Heart left ventricle (tissue), 16 donors: ENCODE results near the gene PTX4. TPM values are rescaled to one million over a fixed set of nuclear protein-coding genes. Genes with fewer than 3 reads are reported as not detected.
A peak's percentile ranks its signal among the peaks of the same experiment; 100 is the strongest.

Experiments
- ATAC-seq, 4 donors: fragments of 200-7000 bp; cut with Tn5 transposase; one replicate each; pipeline ENCODE4 v1.9.1; 2020 to 2022; ENCODE audit warnings: moderate library complexity in 4 of 4, mild to moderate bottlenecking in 3 of 4, moderate number of reproducible peaks in 1 of 4
- DNase-seq, 5 donors: peaks; one replicate each; pipeline ENCODE4 v3.0.0-alpha.2; 2020
- H3K27ac ChIP-seq, 12 donors: fragments of 200-600 bp; sonication (generic) in 4 of 12; one replicate each; pipeline versions ENCODE4 v1.5.0 to v1.8.0; 2016 to 2022; ENCODE audit warnings: mild to moderate bottlenecking in 2 of 12
- H3K27me3 ChIP-seq, 9 donors: fragments of 200-600 bp; sonication (generic) in 2 of 9; one replicate each; pipeline versions ENCODE4 v1.5.1 to v1.8.0; 2016 to 2022; ENCODE audit warnings: mild to moderate bottlenecking in 3 of 9
- H3K36me3 ChIP-seq, 9 donors: fragments of 200-600 bp; sonication (generic) in 2 of 9; one replicate each; pipeline versions ENCODE4 v1.5.0 to v1.8.0; 2018 to 2022; ENCODE audit warnings: mild to moderate bottlenecking in 2 of 9
- H3K4me1 ChIP-seq, 12 donors: fragments of 200-600 bp; sonication (generic) in 4 of 12; one replicate each; pipeline versions ENCODE4 v1.5.0 to v1.8.0; 2016 to 2022; ENCODE audit warnings: mild to moderate bottlenecking in 3 of 12
- H3K4me3 ChIP-seq, 12 donors: fragments of 200-600 bp; sonication (generic) in 4 of 12; one replicate each; pipeline versions ENCODE4 v1.5.0 to v1.8.0; 2017 to 2022; ENCODE audit warnings: mild to moderate bottlenecking in 9 of 12, moderate library complexity in 4 of 12
- H3K9me3 ChIP-seq, 12 donors: fragments of 200-600 bp; sonication (generic) in 4 of 12; one replicate each; pipeline versions ENCODE4 v1.5.0 to v1.8.0; 2016 to 2022; ENCODE audit warnings: mild to moderate bottlenecking in 1 of 12
- CTCF ChIP-seq, 12 donors: fragments of 200-600 bp; sonication (generic) in 4 of 12; IDR thresholded peaks; one replicate each; pipeline versions ENCODE4 v1.5.0 to v1.8.0; 2018 to 2022; ENCODE audit warnings: antibody characterized with exemption in 12 of 12, mild to moderate bottlenecking in 5 of 12
- POLR2A ChIP-seq, 2 donors: fragments of 450-650 bp; IDR thresholded peaks; one replicate each; pipeline ENCODE4 v1.6.1; 2017; ENCODE audit warnings: antibody characterized with exemption in 2 of 2, mild to moderate bottlenecking in 2 of 2, moderate library complexity in 2 of 2
- WGBS, 4 donors: extraction: QIAGEN DNeasy Blood & Tissue Kit in 2 of 4; methylation state at CpG; one replicate each; pipeline versions ENCODE4 v1.1.5 to v1.1.7; 2013 to 2018; 5-methylcytosine and 5-hydroxymethylcytosine counted together
- intact Hi-C, 10 donors: fragments of 100-400 bp; cut with DNase I; formaldehyde crosslinking; loops; one replicate each; pipeline versions ENCODE4 v1.11.1 to v1.14.2; 2022
- polyA plus RNA-seq, 2 donors: library from polyadenylated mRNA; stranded (reverse); fragments of 200-250 nt; gene quantifications; one replicate each; pipeline ENCODE4 v1.2.3, GENCODE V29; 2013
- total RNA-seq, 9 donors: library from RNA; depleted of rRNA in 2 of 9; stranded (reverse); fragments of >200 nt in 2 of 9; fragmentation: NEBNext Ultra II Directional in 3 of 9; extraction: Animal tissue kit (Norgen Biotek cat#: 25700) in 3 of 9; gene quantifications; one replicate each; pipeline versions ENCODE4 v1.1.0 to v1.2.4, GENCODE V29; 2016 to 2023
- donor health status: ischemic (EF 13 %, LVEDD 7.1; RV severe dilation, severe dysfunction).
- donor health status: healthy with polysubstance abuse.
- donor health status: DM: no; HTN: yes; CAD: no.
- donor health status: DM: no; HTN: no; CAD: no.
- donor health status: ischemic (EF 25% LVEDD 6.9; RV normal size, moderate dysfunction).
- donor health status: ischemic (EF 25% LVEDD 5.7; RV mildly dilated, moderate dysfunction).
- donor health status: healthy.
- donor health status: DM: yes; HTN: yes; CAD: no.
- donor health status: ischemic (EF 35%, LVEDD 5.7; RV mildly dilated, moderate dysfunction).
- donor health status: nonischemic (EF 11% LVEDD 7.7; RV severe dilation, severe dysfunction).
- donor health status: DM: yes; HTN: yes; CAD: no.
- donor health status: PGD.
- donor health status: ischemic (EF 29% LVEDD 5.4; RV normal size, mild dysfunction).
- donor health status: nonischemic (EF 23%, LVEDD 6.1; RV moderate dilation, normal function).

The PTX4 gene
- total and polyA plus RNA-seq, 11 donors = 0.04 to 0.23 (median 0.20) TPM; not detected in 8

- intact Hi-C loops = no loop called here
- peak in 1 of 5 donors; percentile 49 for DNase-seq
- no peak for ATAC-seq
- Histone ChIP-seq H3K27ac (peak overlapping the region; percentile 78 to 96 (median 86)), H3K27me3 (no peaks in the 10 kb centered on the region), H3K4me3 (no peak overlapping the region), H3K9me3 (no peaks in the 10 kb centered on the region), H3K4me1 (peaks cover 6 to 44% (median 24%) of the 10 kb centered on the region in 12 donors), H3K36me3 (peaks cover 0 to 39% (median 16%) of the 10 kb centered on the region in 9 donors)
- no peak for TF ChIP-seq CTCF (IDR thresholded peaks at IDR 0.05)
- 64 to 78% (median 74%) methylated on average over 14 to 24 of the region's 24 CpGs for WGBS, 4 donors
These were observed 19.9 kb upstream of the PTX4 start for GRCh38 chr16:1508494-1509187.

GRCh38 chr16:1506494-1507213, 17.9 kb upstream of the PTX4 start:
- intact Hi-C loops = no loop called here

DNA sequence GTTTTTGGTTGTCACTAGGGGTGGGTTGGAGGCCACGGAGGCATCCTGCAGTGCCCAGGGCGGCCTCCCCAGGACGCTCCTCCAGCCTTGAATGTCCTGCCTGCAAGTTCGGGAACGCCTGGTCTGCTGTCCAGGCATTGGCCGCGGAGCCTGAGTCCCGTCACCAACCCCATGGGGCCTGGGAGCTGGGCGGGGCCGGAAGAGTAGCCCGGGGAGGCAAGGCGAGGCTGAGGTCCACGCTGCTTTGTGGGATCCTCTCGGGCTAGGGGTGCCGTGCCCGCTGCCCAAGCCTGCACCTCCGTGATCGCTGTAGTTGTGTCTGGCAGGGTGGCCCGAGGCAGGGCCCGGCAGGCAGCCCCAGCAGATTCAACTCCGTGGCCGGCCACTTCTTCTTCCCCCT, 17.2 kb upstream of the PTX4 start:
- Histone ChIP-seq H3K27me3 (no peaks in the 10 kb centered on the region), H3K4me3 (no peak overlapping the region), H3K9me3 (no peaks in the 10 kb centered on the region), H3K4me1 (peaks cover 6 to 26% (median 23%) of the 10 kb centered on the region in 12 donors), H3K36me3 (peaks cover 3 to 66% (median 43%) of the 10 kb centered on the region in 9 donors), H3K27ac (no peak overlapping the region)
- TF ChIP-seq CTCF (IDR thresholded peaks at IDR 0.05) (no peak), POLR2A (IDR thresholded peaks at IDR 0.05) (no peak)
- WGBS, 4 donors = 90 to 94% (median 92%) methylated on average over 13 to 22 of the region's 22 CpGs
- intact Hi-C loops = no loop called here
- no peak for ATAC-seq
- no peak for DNase-seq

More at GRCh38 chr16:1506494-1507213, 17.9 kb upstream of the PTX4 start:
- H3K4me3 ChIP-seq = no peak overlapping the region
- TF ChIP-seq POLR2A (IDR thresholded peaks at IDR 0.05) (no peak), CTCF (IDR thresholded peaks at IDR 0.05) (no peak)
- no peak overlapping the region for H3K27ac ChIP-seq
- peaks cover 3 to 59% (median 36%) of the 10 kb centered on the region in 9 donors for H3K36me3 ChIP-seq
- H3K27me3 ChIP-seq = no peaks in the 10 kb centered on the region
- WGBS, 4 donors = 82 to 94% (median 92%) methylated on average over 7 to 37 of the region's 37 CpGs
- ATAC-seq (no peak), DNase-seq (peak in 1 of 5 donors; percentile 51)
- H3K9me3 ChIP-seq = no peaks in the 10 kb centered on the region
- H3K4me1 ChIP-seq = peaks cover 6 to 34% (median 23%) of the 10 kb centered on the region in 12 donors
